ENCODE measurements around the gene TAF6. TPM values are rescaled to one million over a fixed set of nuclear protein-coding genes. Genes with fewer than 3 reads are reported as not detected.

Gene TAF6
- total and polyA plus RNA-seq, 2 of the 4 experiments (the other 2 are of a cell fraction) = 11.3 to 55.3 TPM

GRCh38 chr7:100072462-100072861 is 46.7 kb downstream of the TAF6 start:
- H3K9me3 ChIP-seq (ENCODE audit: control insufficient read depth, insufficient read depth, low read length) = peaks cover 74% of the 10 kb centered on the region
- H4K20me1 ChIP-seq (ENCODE audit: insufficient read depth, low read length) = no peaks in the 10 kb centered on the region; the same call in 1 of the 2 replicates

More at GRCh38 chr7:100072462-100072861, 46.7 kb downstream of the TAF6 start:
- DNase-seq (no peak), ATAC-seq (ENCODE audit: low read depth) (no peak)
- Histone ChIP-seq H2BK120ac (ENCODE audit: low read depth, low read length) (no peak overlapping the region), H2AFZ (replicated peaks; ENCODE audit: low read length, poor library complexity) (no peak overlapping the region), H2AK9ac (replicated peaks; ENCODE audit: low read depth, low read length, poor library complexity) (no peak overlapping the region), H2AK5ac (ENCODE audit: low read depth, low read length) (no peak overlapping the region), H3K36me3 (ENCODE audit: control insufficient read depth, insufficient read depth, low read length) (peaks cover 88% of the 10 kb centered on the region), H3K23ac (ENCODE audit: low read depth, low read length) (no peak overlapping the region), H2BK20ac (ENCODE audit: low read depth, low read length) (no peak overlapping the region), H4K5ac (ENCODE audit: low read depth, low read length) (no peak overlapping the region), H3K4ac (ENCODE audit: low read depth, low read length) (no peak overlapping the region), H3K9ac (ENCODE audit: low read depth, low read length) (no peak overlapping the region), H3K27ac (ENCODE audit: insufficient read depth, low read length) (no peak overlapping the region), H3K79me1 (ENCODE audit: low read depth in 1 of 2, low read length in 2 of 2) (peaks cover 28 to 47% of the 10 kb centered on the region in 2 experiments), H4K91ac (ENCODE audit: insufficient read depth, low read depth, low read length) (no peak overlapping the region), H3K9me1 (ENCODE audit: insufficient read depth, low read length) (no peaks in the 10 kb centered on the region), H3K56ac (ENCODE audit: extremely low read depth, insufficient read depth, low read length) (no peak overlapping the region), H4K8ac (ENCODE audit: low read depth in 2 of 2, low read length in 2 of 2) (no peak overlapping the region), H3K18ac (ENCODE audit: low read depth, low read length) (no peak overlapping the region), H3K4me3 (ENCODE audit: insufficient read depth, low read depth, low read length) (no peak overlapping the region), H3K27me3 (ENCODE audit: control insufficient read depth, insufficient read depth, low read length) (no peaks in the 10 kb centered on the region), H3K4me2 (ENCODE audit: low read depth, low read length) (no peak overlapping the region), H3K14ac (replicated peaks; ENCODE audit: low read depth, low read length) (no peak overlapping the region), H3K4me1 (ENCODE audit: control insufficient read depth, insufficient read depth, low read length) (no peaks in the 10 kb centered on the region), H2BK15ac (ENCODE audit: low read depth, low read length) (no peak overlapping the region), H2BK5ac (ENCODE audit: low read depth, low read length, poor library complexity, severe bottlenecking) (no peak overlapping the region)
- BruUV-seq (replicated peaks) = no TSS peak
- CTCF ChIA-PET = no interaction called here
- dilution Hi-C loops (cut with HindIII; ENCODE audit: low sequenced_read_pairs, unreplicated experiment) (no loop called here), in situ Hi-C loops (cut with MboI; ENCODE audit: low sequenced_read_pairs) (no loop called here), intact Hi-C loops (cut with micrococcal nuclease) (no loop called here)
- POLR2A ChIA-PET (ENCODE audit: unreplicated experiment) = no interaction called here
- no peak for TF ChIP-seq CHD1 (IDR thresholded peaks at IDR 0.05; ENCODE audit: low read depth, low read length)
- no peak for TF ChIP-seq USF2 (IDR thresholded peaks at IDR 0.05; ENCODE audit: low read depth, low read length)
- TF ChIP-seq CEBPB (IDR thresholded peaks at IDR 0.05; ENCODE audit: low read depth, low read length) = no peak
- TF ChIP-seq, protein P1, sequence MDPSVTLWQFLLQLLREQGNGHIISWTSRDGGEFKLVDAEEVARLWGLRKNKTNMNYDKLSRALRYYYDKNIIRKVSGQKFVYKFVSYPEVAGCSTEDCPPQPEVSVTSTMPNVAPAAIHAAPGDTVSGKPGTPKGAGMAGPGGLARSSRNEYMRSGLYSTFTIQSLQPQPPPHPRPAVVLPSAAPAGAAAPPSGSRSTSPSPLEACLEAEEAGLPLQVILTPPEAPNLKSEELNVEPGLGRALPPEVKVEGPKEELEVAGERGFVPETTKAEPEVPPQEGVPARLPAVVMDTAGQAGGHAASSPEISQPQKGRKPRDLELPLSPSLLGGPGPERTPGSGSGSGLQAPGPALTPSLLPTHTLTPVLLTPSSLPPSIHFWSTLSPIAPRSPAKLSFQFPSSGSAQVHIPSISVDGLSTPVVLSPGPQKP (IDR thresholded peaks at IDR 0.05; ENCODE audit: borderline replicate concordance, low read depth, low read length) = no peak
- TF ChIP-seq SMC3 (IDR thresholded peaks at IDR 0.05; ENCODE audit: low read depth, low read length) = no peak
- TF ChIP-seq MAZ (IDR thresholded peaks at IDR 0.05; ENCODE audit: borderline replicate concordance, low read depth, low read length) = no peak
- no peak for TF ChIP-seq MXI1 (IDR thresholded peaks at IDR 0.05; ENCODE audit: borderline replicate concordance, low read depth, low read length)
- no peak for TF ChIP-seq RAD21 (IDR thresholded peaks at IDR 0.05; ENCODE audit: low read length)
- no peak for TF ChIP-seq RFX5 (IDR thresholded peaks at IDR 0.05; ENCODE audit: low read depth, low read length)
- TF ChIP-seq FOS (IDR thresholded peaks at IDR 0.05; ENCODE audit: low read depth, low read length) = no peak
- no peak for TF ChIP-seq RCOR1 (IDR thresholded peaks at IDR 0.05; ENCODE audit: insufficient replicate concordance, low read length)
- no peak for TF ChIP-seq NFE2L2 (IDR thresholded peaks at IDR 0.05; ENCODE audit: low read depth, low read length)
- TF ChIP-seq POLR2A (IDR thresholded peaks at IDR 0.05; ENCODE audit: low read depth, low read length) = no peak
- no peak for TF ChIP-seq BHLHE40 (IDR thresholded peaks at IDR 0.05; ENCODE audit: low read depth, low read length)
- TF ChIP-seq MAFK (IDR thresholded peaks at IDR 0.05; ENCODE audit: low read depth, low read length) = no peak
- no peak for TF ChIP-seq CTCF (conservative IDR thresholded peaks at IDR 0.05; ENCODE audit: low read depth, low read length)
- WGBS, 2 experiments (ENCODE audit: extremely low coverage in 2 of 2, insufficient read length in 1 of 2) = 94% methylated on average over 5 of the region's 10 CpGs; no CpG with 5 or more reads in 1 of the 2 experiments
